ENCODE results near the gene SHROOM3. TPM values are rescaled to one million over a fixed set of nuclear protein-coding genes. Genes with fewer than 3 reads are reported as not detected.

The SHROOM3 gene
- total and polyA plus RNA-seq, 2 experiments from 2014 or later, result 11.3 to 73.5 TPM

DNA sequence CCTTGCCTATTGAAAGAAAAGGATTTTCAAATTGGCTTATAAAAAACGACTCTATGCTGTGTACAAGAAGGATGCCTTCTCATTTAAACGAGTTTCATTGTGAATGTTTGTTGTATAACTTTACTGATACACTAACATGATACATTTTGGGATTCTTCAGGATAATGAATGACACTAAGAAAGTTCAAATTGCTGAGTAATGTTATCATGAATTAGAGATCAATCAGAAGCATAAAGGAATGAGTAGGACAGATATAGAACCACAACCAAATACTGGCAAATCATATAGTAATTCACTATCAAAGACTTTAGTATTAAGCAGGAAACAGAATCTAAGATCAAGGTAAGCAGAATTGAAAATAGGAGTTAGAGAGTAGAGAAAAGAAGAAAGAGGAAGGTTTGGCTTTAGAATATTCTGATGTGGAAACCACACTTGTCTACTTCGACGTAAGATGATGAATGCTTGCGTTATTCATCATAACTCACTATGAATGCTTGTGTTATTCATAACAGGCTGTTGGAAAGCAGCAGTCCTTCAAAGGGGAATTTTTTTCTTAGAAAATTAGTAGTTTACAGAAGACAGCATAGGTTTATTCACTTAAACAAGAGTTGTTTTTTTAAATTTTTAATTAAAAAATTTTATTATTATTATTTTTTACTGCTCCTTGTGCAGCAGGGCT lies 27.4 kb upstream of the SHROOM3 start:
- H3K9me3 Mint-ChIP-seq, result no peaks in the 10 kb centered on the region
- ATAC-seq (no peak), DNase-seq (ENCODE audit: low spot score) (no peak)
- Histone ChIP-seq H3K36me3 (ENCODE audit: insufficient read depth) (no peaks in the 10 kb centered on the region), H4K20me1 (replicated peaks; ENCODE audit: insufficient read depth) (no peaks in the 10 kb centered on the region), H3K4me3 (no peak overlapping the region), H2AFZ (no peak overlapping the region), H3F3A (replicated peaks; ENCODE audit: low read depth) (no peaks in the 10 kb centered on the region), H3K79me2 (replicated peaks; ENCODE audit: insufficient read depth) (no peaks in the 10 kb centered on the region), H3K27me3 (ENCODE audit: insufficient read depth) (no peaks in the 10 kb centered on the region), H3K4me1 (ENCODE audit: insufficient read depth) (no peaks in the 10 kb centered on the region), H3K4me2 (no peak overlapping the region), H3K27ac (ENCODE audit: low read depth) (no peak overlapping the region), H3K9me2 (ENCODE audit: insufficient read depth) (0 out of 2 replicates have a peak, but pooled peaks cover 3% of the 10 kb centered on the region)
- H3K27me3 Mint-ChIP-seq (ENCODE audit: insufficient read depth, low read depth, poor library complexity), result peaks cover 2% of the 10 kb centered on the region
- H3K4me1 Mint-ChIP-seq, result no peaks in the 10 kb centered on the region; the same call in 2 of the 3 replicates
- no peak for TF ChIP-seq JUNB (IDR thresholded peaks at IDR 0.05; ENCODE audit: unreplicated experiment)
- no peak for TF ChIP-seq ZNF114 (CRISPR knock-in tag; IDR thresholded peaks at IDR 0.05)
- TF ChIP-seq ZNF331 (CRISPR knock-in tag; IDR thresholded peaks at IDR 0.05; ENCODE audit: low read depth), result no peak
- no peak for TF ChIP-seq POLR2AphosphoS5 (IDR thresholded peaks at IDR 0.05; ENCODE audit: low read depth)
- no peak for TF ChIP-seq ETS1 (IDR thresholded peaks at IDR 0.05)
- no peak for TF ChIP-seq CREB1 (CRISPR knock-in tag; IDR thresholded peaks at IDR 0.05; ENCODE audit: low read depth)
- no peak for TF ChIP-seq NANOG (IDR thresholded peaks at IDR 0.05; ENCODE audit: borderline replicate concordance)
- TF ChIP-seq STAT1 (IDR thresholded peaks at IDR 0.05; ENCODE audit: unreplicated experiment), result no peak
- TF ChIP-seq REST (IDR thresholded peaks at IDR 0.05; ENCODE audit: unreplicated experiment), result no peak
- no peak for TF ChIP-seq EZH2 (IDR thresholded peaks at IDR 0.05; ENCODE audit: low read depth, unreplicated experiment)
- TF ChIP-seq EZH2phosphoT487 (IDR thresholded peaks at IDR 0.05; ENCODE audit: unreplicated experiment), result no peak
- no peak for TF ChIP-seq CTCF (conservative IDR thresholded peaks at IDR 0.05; ENCODE audit: low read depth in 2 of 2)
- TF ChIP-seq ZNF462 (CRISPR knock-in tag; IDR thresholded peaks at IDR 0.05), result no peak
- no peak overlapping the region for H3K27ac Mint-ChIP-seq
- no peaks in the 10 kb centered on the region for H3K36me3 Mint-ChIP-seq (ENCODE audit: low read depth)
- no peak overlapping the region for H3K4me3 Mint-ChIP-seq

All from GM23338 (cell line).